Mesenteric fat pad (tissue), 1 donor: Measurements from ENCODE around the gene ADCY7. TPM values are rescaled to one million over a fixed set of nuclear protein-coding genes. Genes with fewer than 3 reads are reported as not detected.

Source experiments
- DNase-seq: peaks from one replicate; pipeline ENCODE4 v3.0.0-alpha.2; 2020; ENCODE audit warnings: low spot score
- total RNA-seq: library from RNA; stranded (reverse); fragmentation: NEBNext Ultra II Directional; extraction: Animal tissue kit (Norgen Biotek cat#: 25700); gene quantifications from one replicate; pipeline ENCODE4 v1.2.1, GENCODE V29; 2021
- donor health status: DM: yes; HTN: yes; CAD: no.

Gene ADCY7
- total RNA-seq, 1 donor from 2014 or later, result 26.8 TPM

- DNase-seq, result peak; percentile 78
Observed at GRCh38 chr16:50247906-50248608, 18.3 kb upstream of the ADCY7 start.

DNA sequence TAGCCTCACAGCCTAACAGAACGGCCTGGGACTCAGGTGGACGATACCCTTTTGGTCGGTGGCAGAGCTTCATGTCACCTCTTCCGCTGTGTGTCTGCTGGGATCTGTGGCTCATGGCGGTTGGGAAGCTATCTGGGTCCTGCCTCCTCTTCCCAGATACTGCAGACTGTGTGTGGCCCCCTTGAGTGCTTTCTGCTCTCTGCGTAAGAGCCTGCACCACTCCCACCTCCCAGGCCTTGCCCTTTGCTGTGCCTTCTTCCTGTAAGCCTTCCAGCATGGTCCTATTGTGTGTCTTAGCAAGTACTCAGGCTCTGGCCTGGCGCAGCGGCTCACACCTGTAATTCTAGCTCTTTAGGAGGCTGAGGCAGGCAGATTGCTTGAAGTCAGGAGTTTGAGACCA lies 17.5 kb upstream of the ADCY7 start:
- DNase-seq, result peak; percentile 57

- peak; percentile 84 for DNase-seq
Observed at GRCh38 chr16:50251375-50252081, 14.8 kb upstream of the ADCY7 start.

GRCh38 chr16:50252082-50252611 lies 14.2 kb upstream of the ADCY7 start:
- peak; percentile 71 for DNase-seq

DNA sequence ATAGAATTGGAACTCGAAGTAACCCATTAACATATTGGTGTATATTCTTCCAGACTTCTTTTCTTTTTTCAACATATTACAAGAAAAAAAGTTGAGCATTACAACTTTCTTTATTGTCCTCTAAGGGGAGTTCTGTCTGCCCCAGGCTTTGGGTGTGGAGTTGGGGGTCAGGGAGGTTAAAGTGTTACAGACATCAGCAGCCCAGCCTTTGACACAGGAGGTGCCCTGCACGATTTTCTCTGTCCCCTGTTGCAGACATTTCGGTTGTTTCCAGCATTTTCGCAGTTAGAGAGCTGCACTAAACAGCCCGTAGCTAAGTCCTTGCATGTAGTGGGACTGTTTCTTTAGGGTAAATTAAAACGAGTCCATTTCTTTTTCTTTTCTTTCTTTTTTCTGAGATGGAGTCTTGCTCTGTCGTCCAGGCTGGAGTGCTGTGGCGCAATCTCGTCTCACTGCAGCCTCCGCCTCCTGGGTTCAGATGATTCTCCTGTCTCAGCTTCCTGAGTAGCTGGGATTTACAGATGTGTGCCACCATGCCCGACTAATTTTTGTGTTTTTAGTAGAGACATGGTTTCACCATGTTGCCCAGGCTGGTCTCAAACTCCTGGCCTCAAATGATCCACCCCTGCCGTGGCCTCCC lies 13.4 kb upstream of the ADCY7 start:
- DNase-seq, result peak; percentile 71

- peak; percentile 71 for DNase-seq
Observed at GRCh38 chr16:50253514-50253910, 12.8 kb upstream of the ADCY7 start.

DNA sequence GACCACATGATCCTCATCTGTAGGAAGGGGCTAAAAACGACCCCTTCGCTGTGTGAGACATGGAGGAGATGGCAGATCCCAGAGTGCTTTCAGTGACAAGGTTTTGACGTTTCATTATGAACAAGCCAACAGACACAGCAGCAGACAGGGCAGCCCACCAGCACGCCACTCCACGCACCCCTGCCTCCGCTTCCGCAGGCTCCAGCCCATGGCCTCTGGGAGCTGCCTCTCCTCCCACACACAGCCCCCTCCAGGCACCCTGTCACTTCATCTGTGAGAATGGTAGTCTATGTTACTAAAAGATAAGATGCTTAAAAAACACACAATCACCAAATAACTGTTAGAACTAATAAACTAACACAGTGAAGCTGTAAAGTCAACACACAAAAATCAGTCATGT lies 12.3 kb upstream of the ADCY7 start:
- DNase-seq, result peak; percentile 87

GRCh38 chr16:50255538-50255937 lies 10.8 kb upstream of the ADCY7 start:
- DNase-seq, result peak; percentile 35

- no peak for DNase-seq
Observed at GRCh38 chr16:50256604-50257003, 9.7 kb upstream of the ADCY7 start.

DNA sequence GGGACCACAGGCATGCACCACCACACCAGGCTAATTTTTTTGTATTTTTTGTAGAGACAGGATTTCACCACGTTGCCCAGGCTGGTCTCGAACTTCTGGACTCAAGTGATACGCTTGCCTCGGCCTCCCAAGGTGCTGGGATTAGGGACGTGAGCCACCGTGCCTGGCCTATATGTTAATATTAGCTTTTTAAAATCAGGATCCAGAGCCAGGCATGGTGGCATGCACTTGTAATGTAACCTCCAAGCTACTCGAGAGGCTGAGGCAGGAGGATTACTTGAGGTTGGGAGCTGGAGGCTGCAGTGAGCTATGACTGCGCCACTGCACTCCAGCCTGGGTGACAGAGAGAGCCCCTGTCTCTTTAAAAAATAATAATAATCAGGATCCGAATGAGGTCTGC lies 8.5 kb upstream of the ADCY7 start:
- DNase-seq, result peak; percentile 60

- DNase-seq, result peak; percentile 89
Observed at GRCh38 chr16:50259334-50260205, 6.8 kb upstream of the ADCY7 start.

DNA sequence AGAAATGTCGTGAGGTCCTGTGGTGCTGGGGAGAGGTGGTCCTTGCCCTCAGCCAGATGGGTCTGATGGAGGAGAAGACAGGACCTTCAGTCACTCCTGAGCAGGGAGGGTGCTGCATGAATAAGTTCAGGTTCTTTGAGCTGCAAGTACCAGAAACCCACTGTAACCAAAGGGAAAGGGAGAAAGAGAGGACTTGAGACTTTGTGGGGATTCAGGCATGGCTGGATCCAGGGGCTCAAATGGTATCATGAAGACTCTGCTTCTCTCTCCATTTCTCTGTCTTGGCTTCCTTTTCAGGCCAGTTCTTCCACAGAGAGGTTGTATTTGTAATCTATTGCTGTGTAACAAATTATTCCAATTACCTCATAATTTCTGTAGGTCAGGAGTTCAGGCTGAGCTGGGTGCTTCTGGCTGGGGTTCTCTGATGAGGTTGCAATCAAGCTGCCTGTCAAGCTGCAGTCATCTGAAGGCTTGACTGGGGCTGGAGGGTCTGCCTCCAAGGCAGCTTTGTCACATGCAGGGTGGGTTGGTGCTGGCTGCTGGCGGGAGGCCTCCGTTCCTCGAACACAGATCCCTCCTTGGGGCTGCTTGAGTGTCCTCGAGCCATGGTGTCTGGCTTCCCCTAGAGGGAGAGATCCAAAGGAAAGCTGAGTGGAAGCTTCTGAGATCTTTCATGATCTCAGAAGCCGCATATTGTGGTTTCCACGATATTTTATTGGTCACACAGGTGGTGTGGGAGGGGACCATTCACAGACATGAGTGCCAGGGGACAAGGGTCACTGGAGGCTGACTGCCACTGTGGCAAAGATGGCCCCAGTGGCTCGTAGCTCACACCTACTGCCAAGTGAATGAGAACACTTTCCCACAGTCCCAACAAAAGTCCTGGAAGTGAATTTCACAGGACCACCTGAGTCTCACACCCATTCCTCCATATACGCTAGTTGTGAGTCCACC lies 5.9 kb upstream of the ADCY7 start:
- DNase-seq, result peak; percentile 85

DNA sequence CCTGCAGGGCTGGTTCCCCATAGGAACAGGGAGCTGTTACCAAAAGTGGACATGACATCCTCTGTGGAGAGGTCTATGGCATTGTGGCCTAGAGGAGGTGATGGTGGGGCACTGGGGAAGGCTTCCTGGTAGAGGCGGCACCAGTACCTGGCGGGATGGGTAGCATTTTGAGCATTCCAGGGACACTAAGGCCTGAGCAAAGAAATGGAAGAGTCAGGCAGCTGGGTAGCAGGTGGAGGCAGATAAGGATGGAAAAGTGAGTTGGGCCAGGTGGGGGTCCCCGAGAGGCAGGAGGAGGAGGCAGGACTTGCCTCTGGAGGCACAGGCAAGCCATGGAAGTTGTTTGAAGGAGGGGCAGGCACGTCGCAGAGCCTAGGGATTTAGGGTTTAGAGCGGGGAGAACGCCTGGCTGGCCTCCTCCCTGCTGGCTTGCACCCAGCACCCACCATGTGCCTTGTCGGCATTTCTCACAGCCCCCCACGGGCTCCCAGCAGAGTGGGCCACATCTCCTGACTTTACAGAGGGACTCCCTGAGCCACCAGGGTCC lies 5.1 kb upstream of the ADCY7 start:
- DNase-seq, result peak; percentile 76

- DNase-seq, result no peak
Observed at GRCh38 chr16:50261707-50262235, 4.6 kb upstream of the ADCY7 start.

DNA sequence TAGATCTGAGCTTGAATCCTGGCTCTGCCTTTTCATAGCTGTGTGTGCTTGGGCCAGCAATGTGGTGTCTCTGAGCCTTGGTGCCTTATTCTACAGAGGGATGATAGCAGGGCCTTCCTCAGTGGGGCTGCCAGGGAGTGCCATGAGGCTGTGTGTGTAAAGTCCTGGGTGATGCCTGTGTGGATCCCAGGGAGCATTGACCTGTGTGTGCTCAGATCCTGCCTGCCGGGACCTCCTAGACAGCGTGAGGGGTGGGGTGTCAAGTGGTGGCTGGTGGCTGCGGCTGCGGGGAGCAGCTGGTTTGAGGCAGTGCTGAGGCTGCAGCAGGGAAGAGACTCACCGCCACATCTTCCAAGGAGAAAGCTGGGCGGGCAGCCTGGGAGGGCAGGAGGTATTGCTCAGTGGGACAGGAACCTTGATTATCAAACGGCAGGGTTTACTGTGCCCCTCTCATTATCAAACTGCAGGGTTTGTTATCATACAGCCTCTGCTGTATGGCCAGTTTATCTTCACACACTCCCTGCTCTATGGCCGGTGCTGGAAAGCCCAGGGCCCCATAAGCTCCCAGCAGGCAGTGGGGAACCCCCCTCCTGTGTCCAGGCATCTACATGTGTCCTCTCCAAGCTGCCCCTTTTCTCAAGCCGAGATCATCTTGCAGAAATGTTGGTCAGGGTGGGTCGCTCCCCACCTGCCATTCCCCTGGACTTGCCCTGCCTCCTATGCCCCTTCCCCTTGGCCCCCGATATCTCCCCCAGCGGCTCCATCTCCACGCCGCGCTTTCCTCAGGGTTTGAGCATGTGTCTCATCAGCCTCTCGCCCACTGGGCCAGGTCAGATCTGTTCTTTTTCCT lies 3.1 kb upstream of the ADCY7 start:
- peak; percentile 76 for DNase-seq

- DNase-seq, result no peak
Observed at GRCh38 chr16:50263940-50264929, 2.1 kb upstream of the ADCY7 start.

DNA sequence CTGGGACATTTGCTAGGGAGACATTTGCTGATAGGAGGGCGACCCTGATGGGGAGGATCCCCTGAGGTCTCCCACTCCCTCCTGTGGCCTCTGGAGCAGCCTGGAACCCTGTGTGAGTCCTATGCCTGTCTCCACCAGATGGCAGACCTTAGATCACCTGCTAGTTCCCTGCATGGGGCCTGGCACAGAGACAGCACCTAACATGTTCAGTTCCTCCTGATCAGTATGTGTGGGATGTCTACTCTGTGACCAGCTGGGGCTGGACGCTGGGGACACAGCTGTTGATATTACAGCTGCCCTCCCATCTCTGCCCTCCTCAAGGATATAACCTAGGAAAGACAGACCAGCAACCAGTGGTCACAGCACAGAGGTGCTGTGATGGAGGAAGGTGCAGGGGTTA lies 1.1 kb upstream of the ADCY7 start:
- peak; percentile 59 for DNase-seq
